Measurements from ENCODE around the gene SMAP2. TPM values are rescaled to one million over a fixed set of nuclear protein-coding genes. Genes with fewer than 3 reads are reported as not detected.

Gene SMAP2
- total RNA-seq, 3 donors from 2014 or later (not counting 1 experiment from before 2014, with no cell fraction given): 95.0 to 136 (median 127) TPM

GRCh38 chr1:40450495-40451237, 77.1 kb downstream of the SMAP2 start:
- no peaks in the 10 kb centered on the region for H3K27me3 ChIP-seq (ENCODE audit: control insufficient read depth, insufficient read depth, low read length)
- intact Hi-C loops (cut with micrococcal nuclease): loop anchor here (1.0 to 10.0 kb wide), 3 partner anchors 26 to 54 kb away; partner anchors contain the start of genes EXO5 and ZFP69
- Mint-ChIP-seq H3K27me3 (ENCODE audit: low read depth in 2 of 2) (no peaks in the 10 kb centered on the region), H3K36me3 (peaks cover 6% of the 10 kb centered on the region), H3K9me3 (peaks cover 0 to 5% of the 10 kb centered on the region in 2 donors), H3K4me1 (peaks cover 20 to 24% of the 10 kb centered on the region in 2 donors), H3K27ac (peak overlapping the region; percentile 89 to 91), H3K4me3 (peak overlapping the region; percentile 90)
- no peaks in the 10 kb centered on the region for H3K36me3 ChIP-seq (ENCODE audit: control insufficient read depth, insufficient read depth, low read length)
- H3K4me1 ChIP-seq (ENCODE audit: control insufficient read depth, insufficient read depth, low read length): peaks cover 12% of the 10 kb centered on the region
- peak overlapping the region; percentile 75 for H3K27ac ChIP-seq (ENCODE audit: low read length)
- TF ChIP-seq CTCF (IDR thresholded peaks at IDR 0.05): no peak
- peak overlapping the region; percentile 59 for H3K4me3 ChIP-seq (ENCODE audit: low read length)
- peak; percentile 58 to 81 for DNase-seq
- H3K9me3 ChIP-seq (ENCODE audit: control insufficient read depth, insufficient read depth, low read length): peaks cover 9% of the 10 kb centered on the region
- ATAC-seq: peak; percentile 60 to 66 (median 66)
- WGBS (ENCODE audit: insufficient coverage): 26% methylated on average over 22 of the region's 22 CpGs

GRCh38 chr1:40451238-40451585, 77.7 kb downstream of the SMAP2 start:
- H3K36me3 ChIP-seq (ENCODE audit: control insufficient read depth, insufficient read depth, low read length): no peaks in the 10 kb centered on the region
- H3K27ac Mint-ChIP-seq: peak overlapping the region; percentile 89 to 91
- H3K27ac ChIP-seq (ENCODE audit: low read length): peak overlapping the region; percentile 75
- H3K4me1 ChIP-seq (ENCODE audit: control insufficient read depth, insufficient read depth, low read length): peaks cover 12% of the 10 kb centered on the region
- peaks cover 20 to 24% of the 10 kb centered on the region in 2 donors for H3K4me1 Mint-ChIP-seq
- intact Hi-C loops (cut with micrococcal nuclease): loop anchor here (2.0 to 10.0 kb wide), 2 partner anchors 26 to 54 kb away; partner anchors contain the start of genes EXO5 and ZFP69
- DNase-seq (no peak), ATAC-seq (no peak)
- peaks cover 9% of the 10 kb centered on the region for H3K9me3 ChIP-seq (ENCODE audit: control insufficient read depth, insufficient read depth, low read length)
- H3K36me3 Mint-ChIP-seq: peaks cover 6% of the 10 kb centered on the region
- H3K27me3 ChIP-seq (ENCODE audit: control insufficient read depth, insufficient read depth, low read length): no peaks in the 10 kb centered on the region
- peak overlapping the region; percentile 90 for H3K4me3 Mint-ChIP-seq
- H3K27me3 Mint-ChIP-seq (ENCODE audit: low read depth in 2 of 2): no peaks in the 10 kb centered on the region
- TF ChIP-seq CTCF (IDR thresholded peaks at IDR 0.05): no peak
- peaks cover under 1 to 7% of the 10 kb centered on the region in 2 donors for H3K9me3 Mint-ChIP-seq
- H3K4me3 ChIP-seq (ENCODE audit: low read length): no peak overlapping the region
- 60% methylated on average over 1 of the region's 1 CpG for WGBS (ENCODE audit: insufficient coverage)

- no peak for TF ChIP-seq CTCF (IDR thresholded peaks at IDR 0.05)
- intact Hi-C loops (cut with micrococcal nuclease): loop anchor here (10.0 kb wide), 1 partner anchor 50 kb away; the partner anchor contains the start of gene EXO5
- no peak for ATAC-seq
- DNase-seq: no peak
- peaks cover 10 to 28% of the 10 kb centered on the region in 2 donors for H3K9me3 Mint-ChIP-seq
- Histone ChIP-seq H3K36me3 (ENCODE audit: control insufficient read depth, insufficient read depth, low read length) (peaks cover 21% of the 10 kb centered on the region), H3K4me1 (ENCODE audit: control insufficient read depth, insufficient read depth, low read length) (peaks cover 12% of the 10 kb centered on the region), H3K9me3 (ENCODE audit: control insufficient read depth, insufficient read depth, low read length) (peaks cover 25% of the 10 kb centered on the region), H3K4me3 (ENCODE audit: low read length) (no peak overlapping the region), H3K27me3 (ENCODE audit: control insufficient read depth, insufficient read depth, low read length) (no peaks in the 10 kb centered on the region), H3K27ac (ENCODE audit: low read length) (no peak overlapping the region)
- no peak overlapping the region for H3K4me3 Mint-ChIP-seq
- 95% methylated on average over 1 of the region's 1 CpG for WGBS (ENCODE audit: insufficient coverage)
- peaks cover 41% of the 10 kb centered on the region for H3K36me3 Mint-ChIP-seq
- peaks cover 12 to 17% of the 10 kb centered on the region in 2 donors for H3K4me1 Mint-ChIP-seq
- H3K27ac Mint-ChIP-seq: no peak overlapping the region
- H3K27me3 Mint-ChIP-seq (ENCODE audit: low read depth in 2 of 2): no peaks in the 10 kb centered on the region
Measured at GRCh38 chr1:40454873-40455272, 81.3 kb downstream of the SMAP2 start.

All from natural killer cell (primary cell).